ENCODE data around the gene AKAP13.

Gene AKAP13

DNA sequence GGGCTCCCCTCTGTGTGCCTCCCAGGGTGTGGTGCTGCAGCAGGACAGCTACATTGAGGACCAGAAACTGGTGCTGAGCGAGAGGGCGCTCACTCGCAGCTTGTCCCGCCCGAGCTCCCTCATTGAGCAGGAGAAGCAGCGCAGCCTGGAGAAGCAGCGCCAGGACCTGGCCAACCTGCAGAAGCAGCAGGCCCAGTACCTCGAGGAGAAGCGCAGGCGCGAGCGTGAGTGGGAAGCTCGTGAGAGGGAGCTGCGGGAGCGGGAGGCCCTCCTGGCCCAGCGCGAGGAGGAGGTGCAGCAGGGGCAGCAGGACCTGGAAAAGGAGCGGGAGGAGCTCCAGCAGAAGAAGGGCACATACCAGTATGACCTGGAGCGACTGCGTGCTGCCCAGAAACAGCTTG, 360.6 kb downstream of the AKAP13 start:
- DNase-seq (ENCODE audit: low read depth), result no peak

DNA sequence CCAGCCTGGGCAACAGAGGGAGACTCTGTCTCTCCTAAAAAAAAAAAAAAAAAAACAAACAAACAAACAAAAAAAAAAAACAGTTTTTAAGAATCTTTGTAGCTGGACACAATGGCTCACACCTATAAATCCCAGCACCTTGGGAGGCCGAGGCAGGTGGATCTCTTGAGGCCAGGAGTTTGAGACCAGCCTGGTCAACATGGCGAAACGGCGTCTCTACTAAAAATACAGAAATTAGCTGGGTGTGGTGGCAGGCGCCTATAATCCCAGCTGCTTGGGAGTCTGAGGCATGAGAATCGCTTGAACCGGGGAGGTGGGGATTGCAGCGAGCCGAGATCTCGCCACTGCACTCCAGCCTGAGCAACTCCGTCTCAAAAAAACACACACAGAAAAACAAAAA, 361.3 kb downstream of the AKAP13 start:
- no peak for DNase-seq (ENCODE audit: low read depth)

DNA sequence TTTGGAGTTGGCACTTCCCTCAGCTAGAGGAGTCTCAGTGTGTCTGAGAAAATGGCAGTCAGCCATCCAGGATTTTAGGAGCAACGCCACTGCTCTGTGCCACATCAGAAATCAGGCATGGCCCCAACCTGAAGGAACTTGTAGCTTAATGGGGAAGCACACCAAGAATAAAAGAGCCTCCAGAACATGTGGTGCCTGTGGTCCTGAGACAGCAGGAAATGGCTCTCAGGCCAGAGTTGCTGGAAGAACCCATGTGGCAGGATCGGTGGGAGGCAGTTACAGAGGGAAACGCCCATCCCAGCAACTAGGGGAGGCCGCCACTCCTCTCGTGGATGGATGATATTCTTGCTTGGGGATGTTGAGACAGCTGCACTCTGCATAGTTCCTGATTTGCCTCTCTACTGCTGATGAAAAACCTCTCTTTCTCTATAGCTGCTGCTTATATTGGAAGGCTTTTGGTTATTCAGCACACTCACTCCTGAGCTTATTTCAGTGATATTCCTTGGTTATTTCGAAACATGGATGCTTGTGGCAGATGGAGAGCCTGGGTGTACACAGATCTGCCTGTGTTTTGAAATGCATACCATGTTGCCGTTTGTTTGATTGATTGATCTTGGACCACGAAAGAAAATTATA, 361.9 kb downstream of the AKAP13 start:
- no peak for DNase-seq (ENCODE audit: low read depth)

DNA sequence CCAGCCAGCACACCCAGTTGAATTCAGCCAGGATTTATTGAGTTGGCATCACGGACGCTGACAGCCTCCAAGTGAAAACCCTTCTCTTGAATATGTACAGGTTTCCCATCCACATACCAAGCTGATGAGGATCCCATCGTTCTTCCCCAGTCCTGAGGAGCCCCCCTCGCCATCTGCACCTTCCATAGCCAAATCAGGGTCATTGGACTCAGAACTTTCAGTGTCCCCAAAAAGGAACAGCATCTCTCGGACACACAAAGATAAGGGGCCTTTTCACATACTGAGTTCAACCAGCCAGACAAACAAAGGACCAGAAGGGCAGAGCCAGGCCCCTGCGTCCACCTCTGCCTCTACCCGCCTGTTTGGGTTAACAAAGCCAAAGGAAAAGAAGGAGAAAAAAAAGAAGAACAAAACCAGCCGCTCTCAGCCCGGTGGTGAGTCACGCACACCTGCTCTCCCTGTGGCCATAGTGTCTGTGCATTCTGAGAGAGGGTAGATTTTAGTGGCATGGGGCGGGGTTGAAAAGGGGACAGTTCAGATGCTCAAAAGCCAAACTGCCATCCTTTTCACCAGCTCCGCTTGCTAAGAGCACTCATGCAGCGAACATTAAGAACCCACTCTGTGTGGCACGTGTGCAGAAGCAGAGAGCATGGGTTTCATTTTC, 363.1 kb downstream of the AKAP13 start:
- DNase-seq (ENCODE audit: low read depth), result no peak

DNA sequence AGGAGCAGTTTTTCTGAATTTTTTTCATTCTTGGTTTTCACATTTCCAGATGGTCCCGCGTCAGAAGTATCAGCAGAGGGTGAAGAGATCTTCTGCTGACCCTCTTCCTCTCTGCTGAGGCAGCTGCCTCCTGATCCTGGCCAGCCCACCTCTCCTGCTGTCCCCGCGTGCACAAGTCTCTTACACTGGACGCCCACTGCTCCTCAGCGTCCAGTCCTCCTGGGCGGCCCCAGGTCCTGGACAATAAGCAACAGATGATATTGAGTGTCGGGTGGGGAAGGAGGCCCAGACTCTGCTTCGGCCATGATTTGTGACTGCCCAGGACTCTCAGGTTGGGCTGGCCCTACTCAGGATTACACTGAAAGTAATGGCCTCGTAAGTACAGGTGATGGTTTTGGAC, 364.2 kb downstream of the AKAP13 start:
- no peak for DNase-seq (ENCODE audit: low read depth)

DNA sequence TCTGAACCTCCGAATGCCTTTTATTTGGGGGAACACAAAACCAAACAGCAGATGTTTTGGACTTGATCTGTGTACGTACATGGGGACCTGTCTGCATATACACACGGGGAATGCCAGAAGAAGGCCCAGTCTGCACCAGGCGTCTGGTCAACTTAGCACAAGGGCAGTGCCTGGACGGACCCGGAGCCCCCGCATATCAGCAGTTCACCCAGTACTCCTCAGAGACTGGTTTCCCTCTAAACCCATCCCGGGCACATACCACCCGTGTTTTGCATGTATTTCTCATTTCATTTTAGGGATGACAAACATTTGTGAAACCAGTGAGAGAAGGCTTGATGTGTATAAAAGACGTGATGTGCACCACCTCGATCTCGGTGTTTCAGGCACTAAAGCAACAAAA, 364.6 kb downstream of the AKAP13 start:
- DNase-seq (ENCODE audit: low read depth), result no peak

DNA sequence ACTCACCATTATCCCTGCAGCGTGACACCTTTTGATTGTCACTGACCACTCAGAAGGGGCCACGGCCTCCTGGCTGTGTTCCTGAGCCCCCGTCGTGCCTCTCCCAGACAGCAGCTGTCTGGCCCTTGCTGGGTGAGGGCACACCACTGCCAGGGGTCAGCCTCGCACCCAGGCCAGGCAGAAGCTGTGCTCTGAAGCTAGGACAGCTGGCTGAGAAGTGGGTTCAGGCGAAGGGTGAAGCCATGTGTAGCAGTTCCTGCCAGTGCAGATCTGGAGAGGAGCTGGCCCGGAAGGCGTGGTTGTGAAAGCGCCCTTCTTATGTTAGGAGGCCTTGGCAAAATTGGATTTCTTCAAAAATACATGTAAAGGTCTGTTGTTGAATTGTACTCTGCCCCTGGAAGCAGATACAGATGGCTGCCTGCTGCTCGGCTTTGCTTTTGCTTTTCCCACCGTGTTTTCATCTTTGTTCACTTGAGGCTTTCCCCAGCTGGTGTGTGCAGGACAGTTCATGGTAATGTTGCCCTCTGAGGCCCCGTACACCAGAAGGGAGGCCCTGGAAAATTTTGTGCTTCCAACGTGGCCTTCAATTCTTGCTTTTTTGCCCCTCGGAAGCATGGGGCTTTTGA, 365.2 kb downstream of the AKAP13 start:
- DNase-seq (ENCODE audit: low read depth), result no peak

DNA sequence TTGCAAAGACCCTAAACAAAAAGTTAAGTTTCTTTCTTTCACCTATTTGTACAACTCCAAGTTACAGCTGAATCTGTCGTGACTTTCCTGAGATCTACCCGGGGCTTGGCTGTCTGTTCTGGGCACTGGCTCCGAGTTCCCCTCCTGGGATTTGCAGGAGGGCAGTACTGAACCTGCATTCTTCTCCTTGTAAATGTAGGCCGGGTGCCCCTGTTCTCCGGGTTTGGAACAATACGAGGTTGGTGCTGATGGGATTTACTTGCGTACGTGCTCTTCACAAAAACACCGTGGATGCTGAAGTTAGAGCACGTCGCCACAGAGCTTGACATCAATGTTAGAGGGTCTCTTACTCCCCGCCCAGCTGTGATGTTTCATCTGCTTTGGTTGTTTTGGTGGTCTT, 366.2 kb downstream of the AKAP13 start:
- no peak for DNase-seq (ENCODE audit: low read depth)

DNA sequence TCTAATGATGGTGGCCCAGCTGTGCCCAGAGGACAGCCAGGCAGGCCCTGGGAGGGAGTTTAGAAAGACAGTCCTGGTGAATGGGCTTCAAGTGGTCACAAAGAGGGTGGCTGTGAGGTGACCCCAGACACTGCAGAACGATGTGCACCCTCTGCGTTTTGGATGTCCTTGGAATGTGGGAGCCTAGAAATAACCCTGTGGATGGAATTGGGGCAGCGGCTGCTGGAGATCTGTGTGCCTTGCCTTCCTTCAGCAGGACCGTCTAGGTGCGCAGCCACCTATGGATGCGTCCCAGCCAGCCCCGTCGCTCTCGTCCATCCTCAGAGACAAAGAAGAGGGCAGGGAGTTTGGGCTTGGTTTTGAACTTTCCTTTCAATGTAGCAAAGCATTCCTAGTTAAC, 367.8 kb downstream of the AKAP13 start:
- no peak for DNase-seq (ENCODE audit: low read depth)

DNA sequence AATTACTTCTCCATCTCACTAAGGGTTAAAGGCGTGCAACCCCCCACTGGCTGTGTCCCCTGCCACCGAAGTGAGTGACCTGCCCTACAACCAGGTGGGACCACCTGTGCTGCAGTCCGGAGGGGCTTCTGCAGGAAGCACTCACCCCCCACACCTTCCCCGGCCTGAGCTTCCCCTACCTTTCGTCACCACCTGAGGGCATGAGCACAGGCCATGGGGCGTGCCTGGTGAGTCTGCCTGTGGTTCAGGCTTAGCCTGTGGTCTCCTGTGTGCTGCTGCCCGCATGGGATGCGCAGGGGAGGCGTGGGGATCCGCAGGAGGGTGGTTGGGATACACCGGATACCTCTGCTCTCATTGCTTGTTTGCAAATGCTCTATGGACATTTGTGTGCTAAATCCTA, 368.3 kb downstream of the AKAP13 start:
- DNase-seq (ENCODE audit: low read depth), result no peak

DNA sequence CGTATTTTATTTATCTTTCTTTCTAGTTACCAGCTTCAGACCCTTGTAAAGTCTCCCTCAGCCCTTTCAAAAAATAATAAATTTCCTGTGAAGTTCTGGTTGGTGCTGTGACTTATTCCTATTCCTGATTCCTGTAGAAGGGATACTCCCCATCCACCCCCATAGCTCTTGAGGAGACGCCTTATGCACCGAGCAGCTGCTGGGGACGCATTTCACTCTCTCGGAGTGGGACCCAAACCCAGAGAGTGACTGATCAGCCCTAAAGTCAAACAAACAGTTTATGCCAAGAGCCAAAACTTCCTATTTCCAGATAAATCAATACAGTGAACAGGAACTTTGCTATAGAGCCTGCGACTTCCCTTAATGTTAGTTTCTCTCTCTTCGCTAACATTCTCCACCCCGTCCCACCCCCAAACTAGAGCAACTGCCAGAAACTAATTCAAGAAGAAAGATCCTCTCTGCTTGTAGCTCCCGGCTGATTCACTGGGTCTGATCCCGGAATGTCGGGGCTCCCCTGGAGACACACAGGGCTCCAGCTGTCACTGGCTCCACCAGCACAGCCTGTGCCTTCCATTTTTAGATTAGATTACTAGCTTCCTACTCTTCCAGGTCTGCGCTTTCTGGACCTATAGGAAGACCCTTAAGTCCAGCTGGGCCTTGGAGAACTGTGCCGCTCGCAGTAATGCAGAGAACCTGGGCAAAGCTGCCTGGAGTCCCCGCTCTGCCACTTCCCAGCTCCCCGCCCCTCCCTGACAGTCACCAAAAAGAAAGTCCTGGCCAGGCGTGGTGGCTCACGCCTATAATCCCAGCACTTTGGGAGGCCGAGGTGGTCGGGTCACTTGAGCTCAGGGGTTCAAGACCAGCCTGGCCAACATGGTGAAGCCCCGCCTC, 369.1 kb downstream of the AKAP13 start:
- no peak for DNase-seq (ENCODE audit: low read depth)

DNA sequence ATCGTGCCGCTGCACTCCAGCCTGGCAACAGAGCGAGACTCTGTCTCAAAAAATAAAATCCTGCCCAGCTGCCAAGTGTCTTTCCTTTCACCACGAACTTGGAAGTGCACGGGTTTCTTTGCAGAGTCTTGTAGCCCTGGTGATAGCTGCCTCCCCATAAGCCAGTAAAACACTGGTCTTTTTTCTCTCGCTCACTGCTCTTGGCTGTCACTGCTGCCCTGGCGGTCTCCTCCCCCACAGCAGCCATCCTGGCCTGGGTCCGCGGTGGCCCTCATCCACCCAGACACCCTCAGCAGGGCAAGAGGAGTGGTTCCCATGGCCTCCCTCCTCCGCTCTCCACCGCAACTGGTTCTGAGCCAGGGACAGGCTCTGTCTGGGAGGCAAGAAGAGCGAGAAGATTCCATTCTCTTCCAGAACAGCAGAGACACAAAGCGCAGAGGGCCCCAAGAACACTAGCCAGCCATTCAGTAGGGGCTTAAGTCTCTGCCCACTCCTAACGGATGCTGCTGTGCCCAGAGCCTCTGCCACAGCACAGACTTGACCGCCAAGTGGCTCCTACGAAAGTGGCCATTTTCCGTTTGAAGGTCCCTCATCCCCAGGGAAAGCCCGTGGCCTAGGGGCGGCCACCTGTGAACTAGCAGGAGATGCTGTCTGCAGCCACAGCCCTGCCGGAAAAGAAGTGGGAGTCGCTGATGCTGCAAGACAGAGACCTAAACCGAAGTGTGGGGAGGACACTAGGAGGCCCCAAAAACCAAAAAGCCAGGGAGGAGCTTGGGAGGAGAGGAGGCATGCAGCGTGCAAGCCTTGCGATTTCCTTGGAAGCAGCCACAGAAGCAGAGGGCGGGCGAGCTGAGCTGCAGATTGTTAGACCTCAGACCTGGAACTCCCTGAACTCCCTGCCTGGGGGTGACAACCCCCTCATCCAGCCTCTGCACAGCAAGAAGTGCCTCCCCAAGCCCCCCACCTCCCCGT, 370.2 kb downstream of the AKAP13 start:
- DNase-seq (ENCODE audit: low read depth), result no peak

DNA sequence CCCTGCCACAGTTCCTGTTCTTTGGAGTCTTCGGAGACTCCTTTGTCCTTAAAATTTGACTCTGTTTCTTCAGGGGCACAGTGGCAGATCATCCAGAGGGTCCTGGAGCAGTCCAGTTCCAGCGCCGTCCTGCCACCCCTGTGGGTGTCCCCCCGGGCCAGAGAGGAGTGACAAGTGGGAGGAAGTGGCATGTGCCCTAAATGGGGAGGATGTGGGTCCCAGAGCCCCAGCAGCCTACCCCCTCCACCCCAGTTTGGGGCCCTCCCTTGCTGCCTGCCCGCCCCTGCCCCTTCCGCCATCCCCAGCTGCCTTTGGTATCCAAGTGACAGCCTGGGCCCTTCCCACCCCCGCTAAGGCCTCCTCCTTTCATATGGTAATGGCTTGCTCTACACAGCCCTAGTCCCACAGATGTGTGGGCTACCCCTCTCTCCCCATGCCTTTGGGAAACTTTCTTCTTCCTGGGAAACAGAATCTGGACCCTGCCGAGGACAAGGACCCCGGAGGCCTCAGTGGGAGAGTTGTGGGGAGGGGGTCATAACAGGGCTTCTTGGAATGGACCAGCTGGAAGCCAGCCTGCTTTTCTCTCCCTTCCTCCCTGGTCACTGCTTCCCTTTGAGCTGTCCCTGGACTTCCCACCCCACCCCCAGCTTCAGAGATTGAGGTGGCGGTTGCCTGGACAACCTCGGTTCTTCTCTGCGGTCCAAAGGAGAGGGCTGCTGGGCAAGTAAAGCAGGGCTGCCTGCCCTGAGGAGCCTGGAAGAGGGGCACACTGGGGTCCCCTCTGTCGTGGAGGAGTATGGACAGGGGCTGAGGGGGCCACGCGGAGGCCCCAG, 371.1 kb downstream of the AKAP13 start:
- DNase-seq (ENCODE audit: low read depth), result no peak

DNA sequence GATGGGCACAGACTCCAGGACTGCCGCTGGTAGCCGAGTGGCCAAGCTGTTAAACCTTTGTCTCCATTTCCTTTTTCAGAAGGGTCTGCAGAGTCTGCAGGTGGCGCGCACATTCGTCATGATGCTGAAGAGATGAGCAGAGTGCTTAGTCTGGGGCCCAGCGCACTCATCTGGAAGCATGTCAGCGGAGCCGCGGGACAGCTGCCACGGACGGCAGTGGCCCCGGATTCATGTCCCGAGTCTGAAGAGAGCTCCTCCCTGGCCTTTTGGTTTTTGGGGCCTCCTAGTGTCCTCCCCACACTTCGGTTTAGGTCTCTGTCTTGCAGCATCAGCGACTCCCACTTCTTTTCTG, 371.7 kb downstream of the AKAP13 start:
- DNase-seq (ENCODE audit: low read depth), result no peak

DNA sequence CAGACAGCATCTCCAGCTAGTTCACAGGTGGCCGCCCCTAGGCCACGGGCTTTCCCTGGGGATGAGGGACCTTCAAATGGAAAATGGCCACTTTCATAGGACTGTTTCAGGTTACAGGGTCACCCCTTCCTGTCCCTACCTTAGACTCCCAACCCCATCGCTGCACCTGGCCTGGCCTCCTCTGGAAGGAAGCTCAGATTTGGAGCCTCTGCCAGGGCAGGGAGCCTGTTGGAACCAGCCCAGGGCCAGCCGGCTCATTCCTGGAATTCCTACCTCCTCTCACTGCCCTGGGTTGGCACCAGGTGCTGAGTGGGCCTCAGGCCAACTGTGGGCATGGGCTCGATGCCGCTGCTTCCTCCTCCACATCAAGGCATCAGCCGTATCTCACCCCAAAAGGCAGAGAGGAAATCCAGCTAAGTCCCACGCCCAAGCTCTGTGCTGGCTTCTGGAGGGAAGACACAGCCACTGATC, 372.1 kb downstream of the AKAP13 start:
- no peak for DNase-seq (ENCODE audit: low read depth)

DNA sequence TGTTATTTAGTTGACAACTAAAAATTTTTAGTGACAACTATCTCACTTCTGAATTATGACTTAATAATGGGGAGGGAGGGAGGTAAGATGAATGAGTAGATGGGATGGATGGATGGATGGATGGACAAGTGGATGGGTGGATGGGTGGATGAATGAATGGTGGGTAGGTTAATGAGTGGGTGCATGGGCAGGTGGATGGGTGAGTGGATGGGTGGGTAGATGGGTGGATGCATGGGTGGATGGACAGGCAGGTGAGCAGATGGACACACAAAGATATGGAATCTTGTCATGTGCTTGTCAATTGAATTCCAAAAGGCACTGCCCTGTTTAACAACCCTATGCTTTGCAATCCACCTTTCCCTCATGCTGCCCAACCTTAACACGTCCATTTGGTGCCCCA, 372.9 kb downstream of the AKAP13 start:
- DNase-seq (ENCODE audit: low read depth), result no peak

DNA sequence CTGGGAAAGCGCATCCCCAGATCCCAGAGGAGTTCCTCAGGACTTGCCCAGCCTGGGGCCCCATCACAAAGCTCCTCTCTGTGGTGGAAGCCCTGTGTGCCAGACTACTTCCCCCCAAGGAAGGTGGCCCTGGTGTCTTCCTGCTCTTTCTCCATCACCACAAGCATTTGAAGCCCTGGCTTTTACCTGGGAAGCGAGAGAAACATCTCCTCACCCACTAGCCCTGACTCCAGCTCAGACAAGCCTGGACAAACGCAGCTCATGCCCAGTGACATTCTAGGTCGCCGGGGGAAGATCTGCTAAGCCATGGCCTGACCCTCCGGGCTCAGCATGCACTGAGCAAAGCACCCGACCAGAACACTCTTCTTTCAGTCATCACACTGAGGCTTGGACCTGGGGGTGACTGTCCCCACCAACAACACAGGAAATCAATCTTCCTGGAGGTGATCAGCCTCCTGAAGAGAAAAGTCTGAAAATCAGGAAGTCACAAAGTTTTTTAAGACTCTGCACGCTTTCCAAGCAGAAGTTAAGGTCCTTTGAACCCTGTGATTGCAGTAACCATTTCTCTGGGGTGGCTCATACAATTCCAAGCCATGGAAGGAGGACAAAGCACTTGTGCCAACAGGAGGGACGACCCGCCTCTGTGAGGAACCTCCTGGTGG, 373.5 kb downstream of the AKAP13 start:
- no peak for DNase-seq (ENCODE audit: low read depth)

DNA sequence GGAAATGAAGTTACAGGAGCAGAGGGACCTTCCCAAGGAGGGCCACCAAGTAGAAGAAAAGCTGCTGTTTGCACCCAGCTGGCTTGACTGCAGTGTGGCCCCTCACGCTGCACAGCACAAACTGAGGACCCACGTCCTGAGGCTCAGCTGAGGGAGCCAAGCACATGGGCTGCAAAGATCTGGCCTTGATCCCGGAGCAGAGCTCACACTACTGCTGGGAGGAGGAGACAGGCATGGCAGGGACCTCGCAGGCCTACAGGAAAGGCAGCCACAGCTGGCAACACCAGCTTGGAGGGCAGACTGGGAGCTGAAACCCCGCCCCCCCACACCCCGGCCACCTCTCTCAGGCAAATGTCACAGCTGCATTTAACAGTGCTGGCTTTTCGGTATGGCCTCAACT, 374.6 kb downstream of the AKAP13 start:
- no peak for DNase-seq (ENCODE audit: low read depth)

DNA sequence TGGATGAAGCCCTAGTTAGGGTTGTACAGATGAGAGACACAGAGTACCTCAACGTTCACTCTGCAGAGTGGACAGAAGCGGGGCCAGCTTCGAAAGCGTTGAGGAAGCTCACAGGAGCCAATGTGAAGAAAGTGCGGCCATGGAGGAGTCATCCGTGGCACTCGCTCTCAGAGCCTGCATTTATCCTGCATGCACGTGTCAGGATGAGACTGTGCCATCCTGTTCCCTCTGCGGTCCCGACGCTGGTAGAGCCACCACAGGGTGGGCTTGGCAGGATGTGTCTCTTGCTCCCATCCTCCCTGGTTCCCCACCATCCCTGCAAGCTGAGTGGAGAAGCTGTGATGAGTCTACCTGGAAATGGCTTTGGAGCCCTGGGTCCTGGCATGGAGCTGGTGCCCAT, 375.1 kb downstream of the AKAP13 start:
- no peak for DNase-seq (ENCODE audit: low read depth)

DNA sequence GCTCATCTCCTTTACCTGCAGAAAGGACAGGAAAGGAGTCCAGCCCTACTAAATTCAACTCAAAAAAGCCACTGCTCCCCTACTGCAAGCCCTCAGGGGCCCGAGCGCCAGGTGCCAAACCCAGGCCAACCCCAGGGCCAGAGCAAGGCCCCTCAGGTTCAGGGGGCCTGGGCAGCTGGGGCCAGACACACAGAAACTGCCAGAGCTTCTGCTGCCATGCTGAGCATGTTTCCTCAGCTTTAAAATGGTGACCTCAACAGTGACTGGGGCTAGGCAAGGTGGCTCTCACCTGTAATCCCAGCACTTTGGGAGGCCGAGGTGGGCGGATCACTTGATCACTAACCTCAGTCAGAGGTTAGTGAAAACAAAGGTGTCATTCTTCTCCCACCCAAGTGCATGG, 375.5 kb downstream of the AKAP13 start:
- no peak for DNase-seq (ENCODE audit: low read depth)
